Inferior parietal cortex (tissue), 1 donor: ENCODE measurements around the gene KANK4.

ENCODE experiments used
- DNase-seq: peaks from one replicate; pipeline ENCODE4 v3.0.0-alpha.2; 2016; ENCODE audit errors: extremely low spot score

The KANK4 gene

DNA sequence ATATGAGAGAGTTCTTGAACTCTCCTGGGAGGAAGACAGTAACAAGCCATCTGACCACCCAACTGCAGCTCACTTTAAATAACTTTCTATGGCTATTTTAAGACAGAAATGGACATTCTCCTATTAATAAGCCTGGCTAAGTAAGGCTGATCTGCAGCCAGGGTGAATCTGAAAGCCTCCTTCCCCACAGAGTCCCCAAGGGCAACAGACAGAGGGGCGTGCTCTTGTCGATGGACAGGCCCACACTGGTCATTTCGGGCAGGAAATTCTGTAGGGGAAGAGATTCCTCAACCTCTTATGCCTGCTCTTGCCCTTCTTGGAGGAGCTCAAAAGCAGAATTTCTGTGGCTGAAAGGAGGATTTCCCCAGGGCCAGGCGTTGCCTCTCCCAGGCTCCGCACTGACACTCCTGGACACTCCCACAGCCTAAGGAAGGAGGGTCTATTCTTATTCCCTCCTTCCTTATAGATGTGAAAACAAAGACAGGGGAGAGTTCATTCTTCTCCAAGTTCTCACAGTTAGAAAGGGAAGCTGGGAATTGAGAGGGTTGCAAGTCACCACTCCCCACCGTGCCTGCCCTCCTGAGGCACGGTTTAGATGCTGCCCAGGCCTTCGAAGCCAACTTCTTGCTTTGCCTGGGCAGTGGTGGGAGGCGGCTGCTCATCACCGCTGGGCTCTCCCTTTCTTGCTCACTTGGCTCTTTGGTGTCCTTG, 17.9 kb upstream of the KANK4 start:
- no peak for DNase-seq

DNA sequence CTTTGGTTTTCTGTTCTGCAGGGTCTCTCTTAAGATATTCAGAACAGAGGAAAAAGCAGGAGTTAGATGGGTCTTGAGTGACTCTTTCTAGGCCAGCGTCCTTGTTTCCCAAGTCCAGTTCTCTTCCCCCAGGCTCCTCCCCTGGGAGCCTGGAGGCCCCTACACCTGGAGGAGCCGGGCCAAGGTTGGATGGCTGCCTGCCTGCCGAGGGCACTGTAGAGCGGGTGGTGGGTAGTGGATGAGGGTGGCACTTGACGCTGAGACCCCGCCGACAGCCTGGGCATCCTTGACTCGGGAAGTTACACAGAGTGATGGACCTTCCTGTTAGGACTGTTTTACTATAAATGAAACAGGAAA, 17.4 kb upstream of the KANK4 start:
- DNase-seq = no peak

DNA sequence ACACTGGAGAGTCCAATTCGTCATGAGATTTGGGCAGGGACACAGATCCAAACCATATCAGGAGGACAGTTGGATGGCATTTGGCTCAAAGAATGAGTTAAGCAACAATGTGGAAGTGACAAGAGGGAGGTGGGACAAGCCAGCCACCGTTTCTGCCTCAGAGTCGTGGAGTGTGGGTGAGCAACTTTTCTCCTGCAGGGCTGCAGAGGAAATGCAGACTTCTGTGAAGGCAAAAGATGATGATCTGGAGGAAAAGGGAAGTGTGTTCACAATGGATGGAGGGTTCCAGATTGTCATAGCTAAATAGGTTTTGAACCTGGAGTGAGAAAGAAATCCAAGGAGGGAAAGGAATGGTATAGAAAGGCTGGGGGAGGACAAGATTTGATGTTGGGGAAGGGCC, 16.4 kb upstream of the KANK4 start:
- DNase-seq = no peak

DNA sequence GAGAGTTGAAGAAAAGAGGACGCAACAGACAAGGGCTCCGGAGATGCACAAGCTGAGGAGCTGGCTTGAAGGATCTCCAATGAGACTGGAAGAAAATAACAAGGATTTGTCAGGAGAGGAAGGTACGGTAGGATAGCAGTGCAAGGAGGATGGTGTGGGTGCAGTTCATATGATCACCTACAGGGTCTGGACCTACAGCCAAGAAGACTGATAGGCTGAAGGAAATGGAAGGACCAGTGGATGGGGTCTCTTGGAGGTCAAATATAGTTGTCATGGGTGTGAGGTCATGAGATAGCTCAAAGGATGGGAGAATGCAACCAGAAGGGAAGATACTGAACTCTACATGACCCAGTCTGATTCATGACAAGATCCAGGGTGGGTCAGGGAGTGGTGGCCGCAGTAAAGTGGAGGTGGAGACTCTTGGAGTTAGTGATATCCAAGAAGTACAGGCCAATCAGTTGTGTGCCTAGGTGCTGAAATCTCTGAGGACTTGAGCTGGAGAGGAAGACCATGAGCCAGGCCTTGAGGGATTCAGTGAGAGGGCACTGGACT, 15.3 kb upstream of the KANK4 start:
- no peak for DNase-seq

DNA sequence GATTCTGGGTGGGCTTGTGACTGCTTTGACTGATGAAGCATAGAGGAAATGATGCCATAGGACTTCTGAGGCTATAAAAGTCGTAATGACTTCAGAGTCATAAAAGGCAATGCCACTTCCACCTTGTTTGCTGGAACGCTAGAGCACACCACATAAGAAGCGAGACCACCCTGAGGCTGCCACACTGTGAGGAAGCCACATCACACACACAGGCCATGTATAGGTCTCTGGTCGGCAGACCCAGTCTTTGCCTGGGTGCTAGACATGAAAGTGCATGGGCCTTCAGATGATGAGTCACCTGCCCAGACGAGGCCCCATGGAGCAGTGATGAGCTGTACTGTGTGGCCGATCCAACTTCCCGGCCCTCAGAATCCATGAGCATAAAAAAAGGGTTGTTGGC, 14.2 kb upstream of the KANK4 start:
- DNase-seq = no peak

DNA sequence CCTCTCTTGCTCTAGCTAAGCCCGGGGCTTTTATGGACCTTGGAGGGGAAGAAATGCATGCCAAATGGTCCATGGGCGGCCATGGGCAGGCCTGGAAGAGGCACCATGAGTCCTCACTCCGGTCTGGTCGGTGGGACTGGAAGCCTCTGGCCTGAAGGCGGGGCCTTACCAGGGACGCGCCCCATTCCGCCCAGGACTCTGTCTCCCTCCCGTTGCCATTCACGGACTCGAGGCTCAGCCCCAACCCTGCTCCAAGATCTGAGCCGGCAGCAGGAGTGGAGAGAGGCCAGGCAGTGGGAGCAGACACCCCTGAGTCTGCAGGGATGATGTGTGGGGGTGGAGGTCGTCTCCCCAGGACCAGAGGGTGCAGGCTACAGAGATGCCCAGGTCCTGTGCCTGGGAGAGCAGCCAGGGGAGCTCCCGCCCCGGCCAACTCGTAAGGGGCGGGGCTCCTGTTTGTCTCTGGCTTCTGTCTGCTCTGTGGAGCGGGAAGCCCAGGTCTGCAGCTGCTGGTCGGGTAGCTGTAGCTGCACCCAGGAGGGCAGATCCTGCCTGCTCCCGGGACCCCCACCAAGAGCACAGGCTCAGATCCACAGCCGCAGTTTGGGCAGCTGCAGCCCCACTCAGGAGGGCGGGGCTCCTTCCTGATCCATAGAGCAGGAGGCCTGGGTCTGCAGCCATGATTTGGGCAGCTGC, 8.3 kb upstream of the KANK4 start:
- DNase-seq = no peak

DNA sequence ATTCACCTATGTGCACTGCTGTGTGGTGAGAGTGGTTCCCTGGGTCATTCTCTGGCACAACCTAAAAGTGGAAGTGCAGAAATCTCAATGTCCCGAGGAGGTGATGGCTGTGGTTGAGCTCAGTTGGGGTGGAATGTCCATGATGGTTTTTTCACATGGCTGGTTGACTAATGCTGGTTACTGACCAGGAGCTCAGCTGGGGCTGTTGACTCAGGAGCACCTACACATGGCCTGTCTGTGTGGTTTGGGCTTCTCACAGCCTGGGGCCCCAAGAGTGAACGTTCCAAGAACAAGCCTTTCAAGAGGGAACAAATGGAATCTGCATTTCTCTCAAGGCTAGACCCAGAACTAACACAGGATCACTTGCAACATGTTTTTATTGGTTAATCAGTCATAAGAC, 6.4 kb upstream of the KANK4 start:
- no peak for DNase-seq

DNA sequence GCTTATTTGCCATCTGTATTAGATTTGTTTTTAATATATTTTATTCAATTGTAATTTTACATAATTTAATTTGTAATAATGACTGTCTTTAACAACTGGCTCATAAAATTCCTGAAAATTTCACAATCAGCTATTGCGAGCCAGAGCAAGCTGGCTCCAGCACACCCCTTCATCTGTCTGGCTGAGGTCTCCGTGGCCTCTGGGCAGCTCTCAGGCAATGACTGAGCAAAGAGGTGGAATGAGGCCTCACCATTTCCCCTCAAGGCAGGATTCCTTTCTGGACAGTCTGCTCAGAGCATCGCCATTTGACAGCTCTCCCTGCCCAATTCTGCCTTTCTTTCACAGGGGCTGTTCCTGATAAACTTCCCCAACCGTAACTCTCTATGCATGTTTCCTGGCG, 5.8 kb upstream of the KANK4 start:
- no peak for DNase-seq

DNA sequence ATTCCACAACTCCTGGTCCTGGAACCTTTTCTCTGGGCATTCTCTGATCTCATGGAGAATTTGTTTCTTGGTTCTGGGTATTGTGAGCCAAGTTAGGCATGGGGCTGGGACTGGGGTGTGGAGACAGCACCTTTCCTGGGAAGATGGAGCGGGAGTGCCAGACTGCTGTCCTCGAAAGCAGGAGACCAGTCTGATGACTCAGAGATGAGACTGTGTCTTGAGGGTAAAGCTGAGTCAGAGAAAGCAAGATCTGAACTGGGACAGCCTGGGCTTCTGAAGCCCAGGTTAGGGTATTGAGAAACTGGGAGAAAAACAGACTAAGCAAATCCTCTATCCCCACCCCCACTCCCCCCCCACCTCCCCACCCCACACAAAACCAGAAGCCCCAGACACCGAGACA, 2.2 kb upstream of the KANK4 start:
- DNase-seq = no peak

DNA sequence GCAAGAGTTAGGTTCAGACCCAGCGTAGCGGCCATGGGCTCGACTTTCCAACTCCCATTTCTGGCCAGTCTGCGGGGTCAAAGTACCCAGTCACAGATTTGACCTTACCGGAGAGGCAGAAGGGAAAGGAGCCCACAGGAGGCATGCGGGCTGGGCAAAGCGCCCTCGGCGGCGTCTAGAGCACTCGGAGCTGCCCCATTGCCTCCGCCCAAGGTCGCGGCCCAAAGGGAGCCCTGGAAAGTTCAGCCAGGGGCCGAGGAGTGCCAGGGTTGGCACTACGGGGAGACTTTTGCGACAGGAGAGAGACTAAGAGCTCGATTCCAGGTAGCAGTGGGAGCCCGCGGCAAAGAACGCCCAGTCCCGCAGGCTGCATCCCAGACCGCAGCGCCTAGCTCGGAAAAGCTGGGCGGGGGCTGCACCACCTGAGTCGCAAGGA, 896 bp downstream of the KANK4 start:
- DNase-seq = no peak

DNA sequence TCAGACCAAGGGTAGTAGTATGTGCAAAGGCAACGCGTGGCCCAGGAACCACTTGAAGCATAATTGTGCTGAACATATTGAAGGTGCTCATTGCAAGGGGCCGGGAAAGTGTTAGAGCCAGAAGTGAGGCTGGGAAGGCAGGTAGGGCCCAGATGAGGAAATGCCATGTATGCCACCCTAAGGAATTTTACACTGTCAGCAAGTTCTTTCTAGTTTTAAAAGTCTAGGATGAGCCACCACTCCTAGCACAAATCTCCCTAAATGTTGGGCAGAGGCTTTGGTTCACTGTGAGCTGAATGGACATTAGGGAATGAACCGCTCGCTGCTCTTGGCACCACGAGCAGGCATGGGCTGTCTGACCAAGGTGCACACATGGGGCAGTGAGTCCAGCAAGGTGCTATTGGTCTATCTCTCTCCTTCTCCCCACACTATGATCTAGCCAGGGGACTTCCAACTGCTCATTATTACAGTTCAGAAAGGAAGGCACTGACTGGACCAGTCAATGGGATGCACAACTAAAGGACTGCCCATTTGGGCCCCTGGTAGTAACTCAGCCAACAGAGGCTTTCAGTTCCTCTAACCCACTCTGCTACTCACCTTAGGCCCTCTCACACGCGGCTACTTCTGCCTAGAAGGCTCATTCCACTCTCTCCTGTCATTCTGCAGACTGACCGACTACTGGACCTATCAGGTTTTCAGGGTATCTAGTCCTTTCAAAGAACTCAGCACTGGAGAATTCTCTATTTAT, 2.0 kb downstream of the KANK4 start:
- DNase-seq = no peak

DNA sequence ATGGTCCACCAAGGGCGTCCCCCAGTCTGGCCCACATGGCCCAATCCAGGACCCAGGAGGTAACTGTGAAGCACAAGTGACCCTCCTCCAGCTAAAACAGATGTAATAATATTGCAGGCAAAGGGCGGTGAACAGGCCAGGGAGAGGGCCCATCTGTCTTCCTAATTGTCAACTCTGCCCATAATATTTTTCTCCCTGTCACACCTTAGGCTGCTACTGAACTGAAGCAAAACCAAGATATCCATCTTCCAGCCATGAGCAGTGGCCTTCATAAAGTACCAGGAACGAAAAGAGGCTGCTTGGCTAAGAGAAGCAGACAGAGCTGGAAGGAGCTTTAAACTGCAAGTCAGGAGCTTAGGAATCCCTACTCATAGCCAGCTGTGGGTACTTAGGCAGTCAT, 3.1 kb downstream of the KANK4 start:
- DNase-seq = no peak

DNA sequence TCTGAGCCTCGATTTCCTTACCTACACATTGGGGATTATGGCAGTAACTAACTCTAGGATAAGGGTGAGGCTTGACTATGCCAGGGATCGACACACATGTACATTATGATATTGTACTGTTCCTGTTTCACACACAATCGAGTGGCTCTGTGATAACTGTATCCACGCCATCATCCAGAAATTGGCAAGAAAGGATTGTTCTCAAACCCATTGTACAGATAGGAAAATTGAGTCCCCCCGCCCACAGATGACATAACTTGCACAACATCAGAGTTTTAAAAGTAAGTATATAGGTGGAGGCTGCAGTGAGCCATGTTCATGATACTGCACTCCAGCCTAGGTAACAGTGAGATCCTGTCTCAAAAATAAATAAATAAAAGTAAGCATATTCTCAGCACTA, 3.8 kb downstream of the KANK4 start:
- DNase-seq = no peak

DNA sequence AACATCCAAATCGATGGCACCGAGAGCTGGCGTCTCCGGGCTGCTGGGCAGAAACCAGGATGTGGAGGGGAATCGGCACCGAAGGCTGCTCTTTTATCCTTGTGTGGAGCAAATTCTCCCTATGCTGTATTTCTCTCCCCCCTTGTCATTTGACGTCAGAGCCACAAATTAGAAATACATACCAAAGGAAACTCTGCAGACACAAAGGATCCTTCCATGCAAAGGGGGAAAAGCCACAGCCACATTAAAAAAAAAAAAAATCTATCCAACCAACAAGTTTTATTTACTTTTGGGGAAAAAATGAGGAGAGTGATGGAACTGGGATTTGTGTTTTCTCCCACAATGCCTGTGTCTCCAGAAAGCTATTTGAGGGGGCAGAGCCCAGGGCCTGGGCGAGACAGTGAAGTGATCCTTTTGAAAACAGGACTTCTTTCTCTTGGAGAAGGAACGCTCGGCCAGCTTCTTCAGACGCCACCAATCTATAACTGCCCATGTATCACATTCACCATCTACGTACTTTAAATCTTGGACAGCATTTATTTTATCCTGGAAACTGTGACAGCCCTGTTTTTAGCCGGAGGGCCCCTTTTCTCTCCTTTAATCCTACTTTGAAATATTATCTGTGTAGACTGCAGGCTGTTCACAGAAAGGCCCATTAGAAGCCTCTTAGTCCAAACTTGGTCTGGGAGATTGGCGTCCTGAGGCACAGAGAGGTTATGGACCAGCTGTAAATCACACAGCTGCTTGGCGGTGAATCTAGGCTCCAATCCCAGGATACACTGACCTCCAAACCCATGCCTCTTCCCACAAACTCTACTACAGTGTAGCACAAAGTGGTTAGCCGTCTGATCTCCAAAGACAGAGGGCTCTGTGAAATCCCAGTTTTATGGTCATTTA, 4.5 kb downstream of the KANK4 start:
- no peak for DNase-seq

DNA sequence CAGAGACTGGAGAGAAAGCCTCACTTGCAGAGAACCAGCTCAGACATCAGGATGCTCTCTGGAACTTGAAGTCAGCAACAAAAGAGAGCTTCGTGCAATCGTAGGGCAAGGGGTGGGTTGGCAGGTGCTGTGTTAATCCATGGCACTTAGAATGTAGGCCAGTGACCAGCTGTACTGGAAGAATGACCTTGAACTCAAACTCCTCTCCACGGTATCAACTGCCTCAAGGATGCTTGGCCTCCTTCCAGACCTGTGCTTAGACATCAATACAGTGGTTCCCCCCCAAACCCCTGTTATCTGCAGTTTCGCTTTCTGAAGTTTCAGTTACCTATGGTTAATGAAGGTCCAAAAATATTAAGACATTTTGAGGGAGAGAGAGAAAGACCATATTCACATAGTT, 6.5 kb downstream of the KANK4 start:
- no peak for DNase-seq

DNA sequence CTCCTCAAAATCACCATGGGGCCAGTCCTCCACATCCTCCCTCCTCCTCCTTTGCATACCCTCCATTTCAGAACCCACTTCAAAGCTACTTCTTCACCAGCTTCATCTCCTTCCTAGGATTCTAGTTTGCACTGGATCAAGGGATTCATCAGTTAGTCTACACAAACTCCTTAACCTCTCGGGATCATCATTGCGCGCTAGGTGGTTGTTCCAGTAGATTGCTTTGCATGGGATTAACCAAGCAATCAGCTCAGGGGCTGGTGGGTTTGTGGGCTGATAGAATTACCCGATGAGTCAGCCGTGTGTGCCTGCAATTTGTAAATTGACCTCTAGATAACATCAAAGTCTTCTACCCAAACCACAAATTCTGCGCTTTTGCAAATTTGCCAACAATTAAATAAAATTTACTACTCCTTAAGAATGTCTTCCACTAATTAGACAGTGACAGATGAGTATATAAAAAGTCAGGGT, 7.7 kb downstream of the KANK4 start:
- DNase-seq = no peak

DNA sequence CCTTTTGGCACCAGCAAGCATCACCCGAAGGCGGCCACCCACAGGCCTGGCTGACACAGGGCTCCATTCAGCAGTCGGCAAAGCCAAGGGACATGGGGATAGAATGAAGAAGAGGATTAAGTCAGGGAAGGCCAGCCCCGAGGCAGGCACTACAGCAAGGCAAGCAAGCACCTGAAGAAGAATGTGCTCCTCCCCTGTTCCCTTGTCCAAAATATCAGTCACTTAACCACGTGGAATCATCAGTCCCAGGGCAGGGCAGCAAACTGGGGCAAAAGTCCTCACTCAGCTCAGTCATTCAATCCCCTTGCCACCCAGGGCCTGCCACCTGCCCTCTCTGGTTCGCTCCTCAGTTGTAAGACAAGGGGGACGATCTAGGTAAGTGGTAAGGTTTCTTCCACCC, 9.3 kb downstream of the KANK4 start:
- no peak for DNase-seq

DNA sequence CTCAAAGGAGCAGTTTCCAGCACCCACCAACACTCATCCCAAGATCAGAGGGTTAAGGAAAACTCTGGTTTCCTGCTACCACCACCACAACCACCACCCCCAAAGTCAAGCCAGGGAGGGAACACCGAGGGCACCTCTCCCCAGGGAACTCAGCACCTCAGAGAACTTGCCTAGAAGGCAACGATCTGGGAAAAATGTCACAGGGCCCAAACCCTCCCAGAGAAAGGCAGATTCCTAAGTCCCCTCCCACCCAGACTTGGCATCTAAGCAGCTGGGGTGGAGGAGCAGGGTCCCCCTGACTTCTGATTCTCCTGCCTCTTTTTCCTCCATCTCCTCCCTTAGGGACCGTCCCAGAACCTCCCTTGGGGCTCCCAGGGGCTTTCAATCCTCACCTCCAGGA, 10.6 kb downstream of the KANK4 start:
- DNase-seq = no peak

DNA sequence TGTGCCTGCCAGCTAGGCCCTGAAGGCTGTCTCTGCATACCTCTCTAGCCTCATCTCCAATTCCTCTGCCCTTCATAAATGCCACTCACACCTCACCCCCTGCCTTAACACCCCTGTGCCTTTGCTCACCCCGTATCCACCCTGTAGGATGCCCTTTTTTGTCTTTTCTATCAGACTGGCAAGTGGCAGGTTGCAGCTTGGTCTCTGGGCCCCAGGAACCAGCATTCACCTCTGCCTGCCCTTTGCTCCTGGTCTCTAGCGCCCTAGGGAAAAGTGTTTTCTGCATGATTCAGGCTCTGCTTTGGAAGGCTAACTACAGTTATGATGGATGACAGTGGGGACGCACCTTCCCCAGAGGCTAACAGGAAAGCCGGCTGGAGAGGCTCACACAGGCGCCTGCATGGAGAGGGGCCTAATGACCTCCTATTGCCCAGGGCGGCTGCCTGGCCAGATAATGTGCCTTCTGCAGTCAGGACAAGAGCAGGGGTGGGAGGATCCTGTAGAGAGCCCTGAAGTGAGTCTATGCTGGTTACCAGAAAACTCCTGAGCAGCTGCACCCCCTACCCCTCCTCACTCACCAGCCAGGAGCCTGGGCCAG, 11.2 kb downstream of the KANK4 start:
- no peak for DNase-seq

DNA sequence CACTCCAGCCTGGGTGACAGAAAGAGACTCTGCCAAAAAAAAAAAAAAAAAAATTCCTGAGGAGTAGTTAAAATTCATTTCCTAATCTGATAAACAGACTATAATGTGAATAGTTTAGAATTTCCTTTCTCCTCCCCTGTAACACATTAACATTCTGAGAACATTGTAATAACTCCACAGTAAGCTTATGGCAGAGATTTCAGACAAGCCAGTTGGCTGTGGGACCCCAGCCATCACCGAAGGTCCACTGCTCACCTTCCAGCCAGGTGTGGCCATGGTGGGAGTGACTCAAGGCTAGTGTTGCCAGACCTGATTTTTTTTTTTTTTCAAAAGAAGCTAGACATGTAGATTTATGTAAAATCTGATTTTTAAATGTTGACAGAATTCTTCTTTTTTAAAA, 11.8 kb downstream of the KANK4 start:
- DNase-seq = no peak

DNA sequence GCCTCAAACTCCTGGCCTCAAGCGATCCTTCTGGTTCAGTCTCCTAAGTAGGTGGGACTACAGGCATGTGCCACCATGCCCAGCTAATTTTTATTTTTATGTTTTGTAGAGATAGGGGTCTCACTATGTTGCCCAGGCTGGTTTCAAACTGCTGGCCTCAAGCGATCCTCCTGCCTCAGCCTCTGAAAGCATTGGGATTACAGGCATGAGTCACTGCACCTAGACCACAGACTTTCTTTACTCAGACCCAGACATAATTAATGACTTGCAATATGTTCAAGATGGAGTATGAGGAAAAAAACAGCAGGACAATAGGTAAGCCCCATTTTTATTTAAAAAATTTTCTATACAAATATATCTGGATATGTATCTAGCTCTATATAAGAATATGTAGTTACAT, 13.2 kb downstream of the KANK4 start:
- no peak for DNase-seq
